Trophoblast cell (in vitro differentiated cells and primary cell): ENCODE data around the gene SPATA19.

ENCODE experiments used
- DNase-seq, 2 donors: peaks; one replicate each; pipeline ENCODE4 v3.0.0-alpha.2; 2016
- H2AFZ ChIP-seq: 2 replicates; pipeline ENCODE4 v1.6.1; 2013; ENCODE audit warnings: low read length, moderate library complexity, mild to moderate bottlenecking; ENCODE audit not compliant: insufficient read depth, poor library complexity
- H2AK5ac ChIP-seq: 2 replicates; pipeline ENCODE4 v1.6.1; 2013; ENCODE audit warnings: mild to moderate bottlenecking, low read length
- H2BK120ac ChIP-seq: 2 replicates; pipeline ENCODE4 v1.6.1; 2013; ENCODE audit warnings: low read length, mild to moderate bottlenecking, moderate library complexity; ENCODE audit not compliant: insufficient read depth, poor library complexity
- H2BK12ac ChIP-seq: 2 replicates; pipeline ENCODE4 v1.6.1; 2013; ENCODE audit warnings: mild to moderate bottlenecking, low read length, moderate library complexity
- H2BK5ac ChIP-seq: 2 replicates; pipeline ENCODE4 v1.6.1; 2013; ENCODE audit warnings: low read length, low read depth, moderate library complexity, mild to moderate bottlenecking; ENCODE audit not compliant: poor library complexity
- H3K14ac ChIP-seq: 2 replicates; pipeline ENCODE4 v1.6.1; 2013; ENCODE audit warnings: mild to moderate bottlenecking, low read length
- H3K18ac ChIP-seq: 2 replicates; pipeline ENCODE4 v1.6.1; 2013; ENCODE audit warnings: mild to moderate bottlenecking, low read length
- H3K23ac ChIP-seq: 2 replicates; pipeline ENCODE4 v1.6.1; 2013; ENCODE audit warnings: low read length
- H3K27ac ChIP-seq: 2 replicates; pipeline ENCODE4 v1.5.1; 2013; ENCODE audit warnings: low read depth, mild to moderate bottlenecking, inconsistent platforms, low read length, moderate library complexity
- H3K27me3 ChIP-seq: 2 replicates; pipeline ENCODE4 v1.6.1; 2013; ENCODE audit warnings: inconsistent platforms, mild to moderate bottlenecking, low read length, moderate library complexity; ENCODE audit not compliant: insufficient read depth
- H3K36me3 ChIP-seq, 2 experiments: 1 replicate in 1 of 2; 2 replicates in 1 of 2; pipeline ENCODE4 v1.6.1; 2013; ENCODE audit warnings: low read length in 2 of 2, mild to moderate bottlenecking in 2 of 2, moderate library complexity in 1 of 2; ENCODE audit not compliant: insufficient read depth in 2 of 2, control insufficient read depth in 1 of 2
- H3K4ac ChIP-seq: 2 replicates; pipeline ENCODE4 v1.6.1; 2013; ENCODE audit warnings: low read depth, mild to moderate bottlenecking, low read length, moderate library complexity
- H3K4me1 ChIP-seq, 2 experiments: 1 replicate in 1 of 2; 2 replicates in 1 of 2; pipeline ENCODE4 v1.6.1; 2013; ENCODE audit warnings: low read length in 2 of 2, mild to moderate bottlenecking in 2 of 2, moderate library complexity in 1 of 2; ENCODE audit not compliant: insufficient read depth in 2 of 2, control insufficient read depth in 1 of 2
- H3K4me2 ChIP-seq: 2 replicates; pipeline ENCODE4 v1.6.1; 2013; ENCODE audit warnings: inconsistent platforms, mild to moderate bottlenecking, low read length, moderate library complexity
- H3K4me3 ChIP-seq: 2 replicates; pipeline ENCODE4 v1.5.1; 2013; ENCODE audit warnings: mild to moderate bottlenecking, low read depth, low read length, inconsistent platforms
- H3K79me1 ChIP-seq: one replicate; pipeline ENCODE4 v1.6.1; 2013; ENCODE audit warnings: low read length
- H3K79me2 ChIP-seq: 2 replicates; pipeline ENCODE4 v1.6.1; 2013; ENCODE audit warnings: low read length, mild to moderate bottlenecking; ENCODE audit not compliant: control insufficient read depth, insufficient read depth, poor library complexity
- H3K9ac ChIP-seq: 2 replicates; pipeline ENCODE4 v1.6.1; 2013; ENCODE audit warnings: mild to moderate bottlenecking, low read length
- H3K9me3 ChIP-seq: 2 replicates; pipeline ENCODE4 v1.6.1; 2013; ENCODE audit warnings: low read depth, mild to moderate bottlenecking, control low read depth, inconsistent platforms, low read length; ENCODE audit not compliant: insufficient read depth
- H4K12ac ChIP-seq: 2 replicates; pipeline ENCODE4 v1.6.1; 2013; ENCODE audit warnings: low read depth, mild to moderate bottlenecking, low read length, moderate library complexity
- H4K8ac ChIP-seq: 2 replicates; pipeline ENCODE4 v1.6.1; 2013; ENCODE audit warnings: low read depth, mild to moderate bottlenecking, low read length, moderate library complexity
- H4K91ac ChIP-seq: one replicate; pipeline ENCODE4 v1.6.1; 2013; ENCODE audit warnings: low read depth, mild to moderate bottlenecking, low read length, moderate library complexity
- WGBS: extraction: QIAGEN DNeasy Blood & Tissue Kit; methylation state at CpG from one replicate; pipeline ENCODE4 v1.1.7; 2013; ENCODE audit warnings: missing lambda C conversion rate; ENCODE audit not compliant: insufficient read length, insufficient coverage; ENCODE audit errors: extremely low coverage; 5-methylcytosine and 5-hydroxymethylcytosine counted together

The SPATA19 gene

GRCh38 chr11:133821776-133822175 lies 23.5 kb downstream of the SPATA19 start:
- Histone ChIP-seq H3K4me2 (no peak overlapping the region), H3K36me3 (no peaks in the 10 kb centered on the region), H4K91ac (no peak overlapping the region), H4K8ac (no peak overlapping the region), H3K27ac (no peak overlapping the region), H3K14ac (no peak overlapping the region), H2BK5ac (no peak overlapping the region), H2BK12ac (no peak overlapping the region), H3K9ac (no peak overlapping the region), H3K79me1 (peaks cover 4% of the 10 kb centered on the region), H3K4ac (no peak overlapping the region), H2AFZ (no peak overlapping the region), H3K79me2 (no peaks in the 10 kb centered on the region), H3K23ac (no peak overlapping the region), H3K4me1 (peaks cover 10 to 13% of the 10 kb centered on the region in 2 experiments), H2AK5ac (peak overlapping the region; percentile 52), H3K27me3 (no peaks in the 10 kb centered on the region), H2BK120ac (no peak overlapping the region), H3K9me3 (no peaks in the 10 kb centered on the region), H3K4me3 (no peak overlapping the region), H3K18ac (no peak overlapping the region), H4K12ac (no peak overlapping the region)
- no CpG with 5 or more reads among the region's 8 CpGs for WGBS
- DNase-seq, result peak; percentile 19 to 73

DNA sequence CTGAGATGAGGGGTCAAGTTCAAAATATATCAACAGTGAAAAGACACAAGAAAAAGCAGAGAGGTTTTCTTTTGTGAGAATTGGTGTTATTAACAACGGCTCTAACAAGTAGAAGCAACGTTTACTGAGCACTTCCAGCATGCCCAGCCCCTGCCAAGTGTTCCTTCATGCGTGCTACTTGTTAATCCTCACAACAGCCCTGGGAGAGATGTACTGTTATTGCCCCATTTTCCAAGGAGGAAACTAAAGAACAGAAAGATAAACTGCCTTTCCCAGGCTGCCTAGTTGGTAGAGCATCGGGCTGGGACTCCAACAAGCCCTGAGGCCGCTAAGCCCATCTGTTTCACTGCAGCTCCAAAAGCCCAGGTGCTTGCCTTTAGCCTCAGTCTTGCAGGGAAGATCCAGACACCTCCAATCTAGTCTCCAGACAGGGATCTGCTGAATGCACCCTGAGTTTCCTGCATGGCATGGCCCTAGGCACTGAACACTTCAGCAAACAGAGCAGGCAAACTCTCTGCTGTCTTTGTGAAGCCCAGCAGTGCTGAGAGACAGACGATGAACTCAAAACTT lies 25.5 kb downstream of the SPATA19 start:
- Histone ChIP-seq H3K9ac (no peak overlapping the region), H3K18ac (no peak overlapping the region), H3K27me3 (no peaks in the 10 kb centered on the region), H4K12ac (no peak overlapping the region), H3K79me1 (peaks cover 7% of the 10 kb centered on the region), H3K4ac (no peak overlapping the region), H3K9me3 (no peaks in the 10 kb centered on the region), H2AFZ (no peak overlapping the region), H3K4me2 (no peak overlapping the region), H2AK5ac (no peak overlapping the region), H3K27ac (peak overlapping the region; percentile 16), H3K14ac (no peak overlapping the region), H2BK5ac (no peak overlapping the region), H3K36me3 (no peaks in the 10 kb centered on the region), H3K4me1 (peaks cover 10 to 14% of the 10 kb centered on the region in 2 experiments), H3K4me3 (no peak overlapping the region), H2BK120ac (no peak overlapping the region), H4K8ac (no peak overlapping the region), H2BK12ac (no peak overlapping the region), H4K91ac (no peak overlapping the region), H3K79me2 (no peaks in the 10 kb centered on the region), H3K23ac (no peak overlapping the region)
- DNase-seq, result no peak
- no CpG with 5 or more reads among the region's 6 CpGs for WGBS

DNA sequence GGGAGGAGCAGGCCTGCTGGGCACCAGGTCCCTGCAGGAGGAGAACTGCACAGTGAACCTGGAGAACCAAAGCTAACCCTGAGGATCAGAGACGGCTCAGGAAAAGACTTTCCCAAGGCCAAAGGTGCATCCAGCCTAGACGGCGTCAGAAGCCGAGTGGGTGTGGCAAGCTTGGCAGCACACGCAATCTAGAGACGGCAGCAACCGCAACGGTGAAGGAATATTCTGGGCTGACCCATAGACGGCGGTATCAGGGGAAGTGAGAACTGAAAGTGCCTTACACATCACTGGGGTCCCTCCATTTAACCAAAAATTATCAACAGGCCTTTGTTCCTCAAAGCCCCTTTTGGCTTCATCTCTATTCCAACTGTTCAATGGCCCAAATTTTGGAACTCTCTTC lies 26.2 kb downstream of the SPATA19 start:
- no peak for DNase-seq
- Histone ChIP-seq H2AK5ac (no peak overlapping the region), H3K27ac (no peak overlapping the region), H3K79me2 (no peaks in the 10 kb centered on the region), H2AFZ (no peak overlapping the region), H3K9ac (no peak overlapping the region), H3K14ac (no peak overlapping the region), H3K4me2 (no peak overlapping the region), H3K27me3 (no peaks in the 10 kb centered on the region), H3K4me3 (no peak overlapping the region), H3K23ac (no peak overlapping the region), H2BK120ac (no peak overlapping the region), H3K36me3 (no peaks in the 10 kb centered on the region), H4K8ac (no peak overlapping the region), H2BK5ac (no peak overlapping the region), H2BK12ac (no peak overlapping the region), H4K12ac (no peak overlapping the region), H3K79me1 (peaks cover 7% of the 10 kb centered on the region), H3K4me1 (peaks cover 10 to 14% of the 10 kb centered on the region in 2 experiments), H4K91ac (no peak overlapping the region), H3K4ac (no peak overlapping the region), H3K18ac (no peak overlapping the region), H3K9me3 (no peaks in the 10 kb centered on the region)
- no CpG with 5 or more reads among the region's 10 CpGs for WGBS

DNA sequence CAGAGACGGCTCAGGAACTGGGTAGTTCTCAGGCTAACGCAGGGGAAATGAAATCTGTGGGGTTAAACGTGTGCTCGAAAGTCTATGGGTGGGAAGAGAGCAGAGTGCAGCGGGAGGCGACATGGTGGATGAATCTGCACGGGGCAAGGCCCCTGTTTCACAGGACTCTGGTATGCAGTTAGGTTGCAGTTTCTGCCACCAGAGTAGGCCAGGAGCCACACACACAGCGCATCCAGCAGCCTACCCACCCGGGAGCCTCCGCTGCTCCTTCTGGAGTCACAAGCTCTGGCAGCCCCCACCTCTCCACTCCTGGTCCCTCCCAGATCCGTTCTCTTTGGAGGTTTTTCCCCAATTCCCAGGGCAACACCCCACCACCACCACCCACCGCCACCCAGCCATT lies 27.0 kb downstream of the SPATA19 start:
- H3K4me3 ChIP-seq, result no peak overlapping the region
- peaks cover 10 to 14% of the 10 kb centered on the region in 2 experiments for H3K4me1 ChIP-seq
- peaks cover 7% of the 10 kb centered on the region for H3K79me1 ChIP-seq
- no peak overlapping the region for H3K23ac ChIP-seq
- no peaks in the 10 kb centered on the region for H3K36me3 ChIP-seq
- no peak for DNase-seq
- H3K4me2 ChIP-seq, result no peak overlapping the region
- no peak overlapping the region for H3K9ac ChIP-seq
- no peak overlapping the region for H2AFZ ChIP-seq
- no peak overlapping the region for H2BK5ac ChIP-seq
- H4K91ac ChIP-seq, result no peak overlapping the region
- H3K79me2 ChIP-seq, result no peaks in the 10 kb centered on the region
- peak overlapping the region; percentile 13 for H2BK12ac ChIP-seq
- H2BK120ac ChIP-seq, result no peak overlapping the region
- WGBS, result no CpG with 5 or more reads among the region's 12 CpGs
- H3K4ac ChIP-seq, result no peak overlapping the region
- no peaks in the 10 kb centered on the region for H3K27me3 ChIP-seq
- no peak overlapping the region for H4K12ac ChIP-seq
- no peak overlapping the region for H4K8ac ChIP-seq
- H3K18ac ChIP-seq, result no peak overlapping the region
- H2AK5ac ChIP-seq, result no peak overlapping the region
- no peaks in the 10 kb centered on the region for H3K9me3 ChIP-seq
- H3K14ac ChIP-seq, result no peak overlapping the region
- no peak overlapping the region for H3K27ac ChIP-seq
